ENCODE measurements around the gene VHLL. TPM values are rescaled to one million over a fixed set of nuclear protein-coding genes. Genes with fewer than 3 reads are reported as not detected.
A peak's percentile ranks its signal among the peaks of the same experiment; 100 is the strongest.
"Not testable (repeated sequence)": the region's sequence is repeated elsewhere in the genome, so short reads cannot be mapped to it uniquely, and the experiment has no call there.

VHLL gene
- total RNA-seq, 1 experiment from 2014 or later: not detected

DNA sequence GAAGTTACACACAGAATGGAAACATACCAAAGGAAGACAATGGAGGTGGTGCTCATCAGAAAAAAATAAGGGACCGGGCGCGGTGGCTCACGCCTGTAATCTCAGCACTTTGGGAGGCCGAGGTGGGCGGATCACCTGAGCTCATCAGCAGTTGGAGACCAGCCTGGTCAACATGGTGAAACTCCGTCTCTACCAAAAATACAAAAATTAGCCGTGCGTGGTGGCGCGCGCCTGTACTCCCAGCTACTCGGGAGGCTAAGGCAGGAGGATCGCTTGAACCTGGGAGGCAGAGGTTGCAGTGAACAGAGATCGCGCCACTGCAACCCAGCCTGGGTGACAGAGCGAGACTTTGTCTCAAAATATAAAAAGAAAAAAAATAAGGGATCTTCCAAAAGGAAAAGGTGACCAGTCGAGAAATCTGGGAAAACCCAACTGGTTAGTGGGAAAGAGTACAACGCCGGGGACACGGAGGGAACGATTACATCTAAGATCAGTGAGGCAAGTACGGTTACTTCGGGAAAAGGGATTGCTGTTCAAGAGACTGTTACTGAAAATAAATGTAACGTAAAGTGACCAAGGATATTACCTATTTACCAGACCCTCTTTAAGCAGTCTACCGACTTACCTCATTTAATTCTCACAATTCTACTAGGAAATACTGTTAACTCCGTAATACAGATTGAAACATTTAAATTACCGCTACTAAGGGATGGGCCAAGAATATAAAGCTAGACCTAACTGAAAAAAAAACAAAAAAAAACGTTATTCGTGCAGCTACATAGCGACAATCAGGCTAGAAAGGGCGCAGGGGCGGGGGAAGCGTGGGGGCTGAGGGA, 38.2 kb upstream of the VHLL start:
- Mint-ChIP-seq H3K9me3 (no peaks in the 10 kb centered on the region), H3K4me3 (peak overlapping the region; percentile 99), H3K27ac (peak overlapping the region; percentile 96), H3K27me3 (ENCODE audit: low read depth) (no peaks in the 10 kb centered on the region), H3K4me1 (peaks cover 18% of the 10 kb centered on the region), H3K36me3 (peaks cover 42% of the 10 kb centered on the region)
- no peak for ATAC-seq
- peak; percentile 75; the same call in 1 of the 2 replicates for TF ChIP-seq GTF2I (CRISPR knock-in tag; conservative IDR thresholded peaks at IDR 0.05)
- no peak for TF ChIP-seq NFE2L1 (CRISPR knock-in tag; IDR thresholded peaks at IDR 0.05)
- ChIA-PET POLR2A (interaction anchor here (0.6 to 2.4 kb wide), 2 partner anchors 54 to 297 kb away, joined by 3 to 10 read pairs; partner anchors contain the start of gene SMG5), CTCF (interaction anchor here (0.6 to 3.0 kb wide), 10 partner anchors 18 to 196 kb away, joined by 3 to 14 read pairs (median 4); partner anchors contain the start of genes PMF1 and SLC25A44)
- DNase-seq (ENCODE audit: low spot score): no peak

GRCh38 chr1:156336242-156336641, 37.1 kb upstream of the VHLL start:
- ChIA-PET POLR2A (interaction anchor here (2.4 kb wide), 1 partner anchor 53 kb away, joined by 10 read pairs; the partner anchor contains the start of gene SMG5), CTCF (interaction anchor here (1.1 to 3.0 kb wide), 4 partner anchors 17 to 142 kb away, joined by 3 to 14 read pairs (median 4); partner anchors contain the start of gene SLC25A44)
- H3K27me3 Mint-ChIP-seq (ENCODE audit: low read depth): no peaks in the 10 kb centered on the region
- DNase-seq (ENCODE audit: low spot score) (no peak), ATAC-seq (no peak)
- H3K9me3 Mint-ChIP-seq: no peaks in the 10 kb centered on the region
- TF ChIP-seq GABPB1 (CRISPR knock-in tag; IDR thresholded peaks at IDR 0.05): no peak
- TF ChIP-seq ELF4 (CRISPR knock-in tag; IDR thresholded peaks at IDR 0.05; ENCODE audit: low read depth): no peak
- no peak for TF ChIP-seq OVOL2 (CRISPR knock-in tag; IDR thresholded peaks at IDR 0.05; ENCODE audit: borderline replicate concordance)
- TF ChIP-seq NFYB (CRISPR knock-in tag; conservative IDR thresholded peaks at IDR 0.05; ENCODE audit: low read depth): no peak
- TF ChIP-seq, protein P1, sequence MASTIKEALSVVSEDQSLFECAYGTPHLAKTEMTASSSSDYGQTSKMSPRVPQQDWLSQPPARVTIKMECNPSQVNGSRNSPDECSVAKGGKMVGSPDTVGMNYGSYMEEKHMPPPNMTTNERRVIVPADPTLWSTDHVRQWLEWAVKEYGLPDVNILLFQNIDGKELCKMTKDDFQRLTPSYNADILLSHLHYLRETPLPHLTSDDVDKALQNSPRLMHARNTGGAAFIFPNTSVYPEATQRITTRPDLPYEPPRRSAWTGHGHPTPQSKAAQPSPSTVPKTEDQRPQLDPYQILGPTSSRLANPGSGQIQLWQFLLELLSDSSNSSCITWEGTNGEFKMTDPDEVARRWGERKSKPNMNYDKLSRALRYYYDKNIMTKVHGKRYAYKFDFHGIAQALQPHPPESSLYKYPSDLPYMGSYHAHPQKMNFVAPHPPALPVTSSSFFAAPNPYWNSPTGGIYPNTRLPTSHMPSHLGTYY (CRISPR knock-in tag; IDR thresholded peaks at IDR 0.05): no peak
- TF ChIP-seq, protein P2, sequence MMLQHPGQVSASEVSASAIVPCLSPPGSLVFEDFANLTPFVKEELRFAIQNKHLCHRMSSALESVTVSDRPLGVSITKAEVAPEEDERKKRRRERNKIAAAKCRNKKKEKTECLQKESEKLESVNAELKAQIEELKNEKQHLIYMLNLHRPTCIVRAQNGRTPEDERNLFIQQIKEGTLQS (CRISPR knock-in tag; conservative IDR thresholded peaks at IDR 0.05): no peak
- TF ChIP-seq PRDM15 (CRISPR knock-in tag; IDR thresholded peaks at IDR 0.05): no peak
- TF ChIP-seq ZNF671 (CRISPR knock-in tag; IDR thresholded peaks at IDR 0.05): no peak
- no peak for TF ChIP-seq FOXJ3 (CRISPR knock-in tag; IDR thresholded peaks at IDR 0.05; ENCODE audit: borderline replicate concordance)
- TF ChIP-seq, protein P3, sequence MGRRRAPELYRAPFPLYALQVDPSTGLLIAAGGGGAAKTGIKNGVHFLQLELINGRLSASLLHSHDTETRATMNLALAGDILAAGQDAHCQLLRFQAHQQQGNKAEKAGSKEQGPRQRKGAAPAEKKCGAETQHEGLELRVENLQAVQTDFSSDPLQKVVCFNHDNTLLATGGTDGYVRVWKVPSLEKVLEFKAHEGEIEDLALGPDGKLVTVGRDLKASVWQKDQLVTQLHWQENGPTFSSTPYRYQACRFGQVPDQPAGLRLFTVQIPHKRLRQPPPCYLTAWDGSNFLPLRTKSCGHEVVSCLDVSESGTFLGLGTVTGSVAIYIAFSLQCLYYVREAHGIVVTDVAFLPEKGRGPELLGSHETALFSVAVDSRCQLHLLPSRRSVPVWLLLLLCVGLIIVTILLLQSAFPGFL (CRISPR knock-in tag; IDR thresholded peaks at IDR 0.05; ENCODE audit: borderline replicate concordance): no peak
- TF ChIP-seq, protein P4, sequence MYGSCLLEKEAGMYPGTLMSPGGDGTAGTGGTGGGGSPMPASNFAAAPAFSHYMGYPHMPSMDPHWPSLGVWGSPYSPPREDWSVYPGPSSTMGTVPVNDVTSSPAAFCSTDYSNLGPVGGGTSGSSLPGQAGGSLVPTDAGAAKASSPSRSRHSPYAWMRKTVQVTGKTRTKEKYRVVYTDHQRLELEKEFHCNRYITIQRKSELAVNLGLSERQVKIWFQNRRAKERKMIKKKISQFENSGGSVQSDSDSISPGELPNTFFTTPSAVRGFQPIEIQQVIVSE (CRISPR knock-in tag; IDR thresholded peaks at IDR 0.05; ENCODE audit: borderline replicate concordance): no peak
- TF ChIP-seq GRHL2 (CRISPR knock-in tag; IDR thresholded peaks at IDR 0.05; ENCODE audit: insufficient replicate concordance, severe bottlenecking): no peak
- peak overlapping the region; percentile 99 for H3K4me3 Mint-ChIP-seq
- H3K4me1 Mint-ChIP-seq: peaks cover 18% of the 10 kb centered on the region
- peak overlapping the region; percentile 39; the same call in 1 of the 2 replicates for H3K27ac Mint-ChIP-seq
- peaks cover 50% of the 10 kb centered on the region for H3K36me3 Mint-ChIP-seq

- ATAC-seq; H3K27me3 Mint-ChIP-seq (ENCODE audit: low read depth); DNase-seq (ENCODE audit: low spot score); H3K9me3 Mint-ChIP-seq; H3K27ac Mint-ChIP-seq; CTCF ChIA-PET; H3K4me3 Mint-ChIP-seq; H3K4me1 Mint-ChIP-seq; POLR2A ChIA-PET: not testable (repeated sequence)
- peaks cover 63% of the 10 kb centered on the region for H3K36me3 Mint-ChIP-seq
These were observed 24.1 kb upstream of the VHLL start for GRCh38 chr1:156323179-156323578.

All from WTC11 (cell line).